HG03354 (cell line): ENCODE data around the gene DNM2.
"Not testable (repeated sequence)": the region's sequence is repeated elsewhere in the genome, so short reads cannot be mapped to it uniquely, and the experiment has no call there.

ENCODE experiments used
- ATAC-seq: cut with Tn5 transposase; IDR thresholded peaks from one replicate; pipeline ENCODE4 v1.9.1; 2021; ENCODE audit warnings: mild to moderate bottlenecking; ENCODE audit not compliant: unreplicated experiment, poor library complexity, severe bottlenecking

DNM2 gene

DNA sequence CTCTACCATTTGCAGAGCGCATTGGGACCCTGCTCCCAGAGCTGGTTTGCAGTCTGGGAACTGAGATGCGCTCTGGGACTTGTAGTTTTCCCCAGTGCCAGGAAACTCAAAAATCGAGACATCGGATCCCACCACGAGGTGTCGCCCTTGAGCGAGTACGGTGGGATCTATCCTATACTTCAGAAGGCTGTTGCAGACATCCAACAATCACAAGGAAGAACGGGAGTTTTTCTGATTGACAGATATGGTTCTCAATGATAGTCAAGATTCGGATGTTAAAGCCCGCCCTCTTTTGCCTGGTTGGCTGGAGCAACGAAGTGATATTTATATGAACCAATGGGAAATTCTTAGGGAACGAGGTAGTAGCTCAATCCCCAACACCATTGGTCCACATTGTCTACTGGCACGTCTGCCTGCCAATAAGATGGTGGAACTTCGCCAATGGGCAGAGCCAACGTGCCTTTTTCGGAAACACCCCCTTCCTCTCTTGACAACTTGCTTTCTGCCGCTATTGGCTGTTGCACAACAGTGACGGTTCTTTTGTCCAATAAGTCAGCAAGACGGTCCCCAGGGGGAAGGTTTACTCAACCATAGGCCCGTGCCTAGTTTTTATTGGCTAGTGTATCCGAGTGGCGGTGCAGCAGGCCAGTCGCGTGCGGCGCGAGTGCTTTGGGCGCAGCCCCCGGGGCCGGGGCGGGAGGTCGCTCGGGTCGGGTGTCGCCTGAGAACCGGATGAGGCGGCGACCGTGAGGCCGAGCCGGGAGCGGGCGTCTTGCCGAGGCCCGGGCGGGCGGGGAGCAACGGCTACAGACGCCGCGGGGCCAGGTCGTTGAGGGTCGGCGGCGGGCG lies at the start of gene DNM2:
Gene DNM2, plus strand, starts transcription at position 724 of the 849 bp plus-strand sequence. CDS start 164 bp downstream, outside the sequence.
- peak; percentile 84 for ATAC-seq

DNA sequence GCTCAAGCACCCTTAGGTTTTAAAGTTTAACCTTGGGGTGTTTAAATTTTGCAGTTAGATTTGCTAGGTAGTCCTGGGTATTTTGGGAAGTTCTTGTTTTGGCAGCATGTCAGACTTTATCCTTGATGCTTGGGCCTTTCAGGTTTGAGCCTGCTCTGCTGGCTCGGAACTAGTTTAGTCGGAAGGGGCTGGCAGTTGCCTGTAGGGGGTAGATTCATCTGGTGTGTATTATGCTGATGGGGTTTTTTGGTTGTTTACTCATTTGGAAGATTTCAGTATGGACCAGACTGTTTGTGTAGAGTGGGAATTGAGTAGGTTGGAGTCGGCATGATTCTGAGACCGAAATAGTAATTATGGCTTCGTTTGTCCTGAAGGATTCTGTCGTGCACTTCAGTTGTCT lies 48.6 kb upstream of the DNM2 start:
- no peak for ATAC-seq

DNA sequence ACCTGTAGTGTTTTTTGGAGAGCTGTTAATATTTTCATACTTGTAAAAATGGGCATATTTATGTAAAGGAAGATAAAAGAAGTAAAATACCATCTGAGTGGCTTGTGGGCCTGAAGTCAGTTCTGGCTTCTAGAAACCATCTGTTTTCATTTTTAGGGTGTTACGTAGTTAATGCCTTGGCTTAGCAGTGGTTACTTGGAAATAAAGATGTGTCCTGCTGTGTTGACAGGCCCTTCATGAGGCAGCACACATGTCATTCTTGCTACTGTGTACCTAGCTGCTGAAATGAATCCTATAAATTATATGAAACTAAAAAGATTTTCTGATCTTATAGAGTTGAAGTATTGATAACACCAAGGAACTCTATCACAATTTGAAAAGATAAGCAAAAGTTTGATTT lies 47.7 kb upstream of the DNM2 start:
- no peak for ATAC-seq

DNA sequence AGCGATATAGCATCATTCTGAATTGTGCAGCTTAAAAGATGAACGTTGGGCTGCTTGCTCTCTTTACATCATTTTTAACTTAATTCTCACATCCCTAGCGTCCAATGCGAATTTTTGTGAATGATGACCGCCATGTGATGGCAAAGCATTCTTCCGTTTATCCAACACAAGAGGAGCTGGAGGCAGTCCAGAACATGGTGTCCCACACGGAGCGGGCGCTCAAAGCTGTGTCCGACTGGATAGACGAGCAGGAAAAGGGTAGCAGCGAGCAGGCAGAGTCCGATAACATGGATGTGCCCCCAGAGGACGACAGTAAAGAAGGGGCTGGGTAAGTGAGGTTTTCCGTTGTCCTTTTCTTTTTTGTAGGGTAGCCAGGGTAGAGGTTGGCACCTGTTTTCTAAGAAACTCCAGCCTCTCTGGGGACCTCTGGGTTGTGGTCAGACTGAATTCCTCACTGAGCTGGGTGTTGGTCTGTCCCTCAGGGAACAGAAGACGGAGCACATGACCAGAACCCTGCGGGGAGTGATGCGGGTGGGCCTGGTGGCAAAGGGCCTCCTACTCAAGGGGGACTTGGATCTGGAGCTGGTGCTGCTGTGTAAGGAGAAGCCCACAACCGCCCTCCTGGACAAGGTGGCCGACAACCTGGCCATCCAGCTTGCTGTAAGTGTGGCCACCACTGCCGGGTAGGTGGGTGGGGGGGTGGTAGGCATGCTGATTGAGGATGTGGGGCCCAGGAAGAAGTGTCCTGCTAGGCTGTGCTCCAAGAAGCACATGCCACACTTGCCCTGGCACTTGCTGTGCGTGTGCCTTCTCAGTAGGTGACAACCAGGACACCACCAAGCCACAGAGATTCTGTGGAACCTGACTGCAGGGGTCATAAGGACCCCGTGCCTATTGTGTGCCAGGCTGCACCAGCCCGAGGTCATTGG lies 46.7 kb upstream of the DNM2 start:
- no peak for ATAC-seq

DNA sequence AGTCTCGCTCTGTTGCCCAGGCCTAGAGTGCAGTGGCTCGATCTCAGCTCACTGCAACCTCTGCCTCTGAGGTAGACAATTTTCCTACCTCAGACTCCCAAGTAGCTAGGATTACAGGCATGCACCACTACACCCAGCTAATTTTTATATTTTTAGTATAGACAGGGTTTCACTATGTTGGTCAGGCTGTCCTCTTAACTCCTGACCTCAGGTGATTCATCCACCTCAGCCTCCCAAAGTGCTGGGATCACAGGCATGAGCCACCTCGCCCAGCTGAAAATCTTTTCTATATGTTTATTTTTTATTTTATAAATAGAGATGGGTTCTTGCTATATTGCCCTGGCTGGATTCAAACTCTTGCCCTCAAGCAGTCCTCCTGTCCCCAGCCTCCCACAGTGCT lies 46.0 kb upstream of the DNM2 start:
- ATAC-seq = not testable (repeated sequence)

DNA sequence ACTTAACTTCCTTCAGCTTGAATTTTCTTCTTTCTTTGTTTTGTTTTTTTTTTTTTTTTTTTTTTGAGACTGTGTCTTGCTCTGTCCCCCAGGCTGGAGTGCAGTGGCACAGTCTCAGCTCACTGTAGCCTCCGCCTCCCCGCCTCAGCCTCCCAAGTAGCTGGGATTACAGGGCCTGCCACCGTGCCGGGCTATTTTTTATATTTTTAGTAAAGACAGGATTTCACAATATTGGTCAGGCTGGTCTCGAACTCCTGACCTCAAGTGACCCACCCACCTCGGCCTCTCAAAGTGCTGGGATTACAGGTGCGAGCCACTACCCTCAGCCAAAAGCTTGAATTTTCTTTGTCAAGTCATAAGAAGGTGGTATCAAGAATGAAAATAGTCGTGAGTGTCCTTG lies 42.7 kb upstream of the DNM2 start:
- not testable (repeated sequence) for ATAC-seq

DNA sequence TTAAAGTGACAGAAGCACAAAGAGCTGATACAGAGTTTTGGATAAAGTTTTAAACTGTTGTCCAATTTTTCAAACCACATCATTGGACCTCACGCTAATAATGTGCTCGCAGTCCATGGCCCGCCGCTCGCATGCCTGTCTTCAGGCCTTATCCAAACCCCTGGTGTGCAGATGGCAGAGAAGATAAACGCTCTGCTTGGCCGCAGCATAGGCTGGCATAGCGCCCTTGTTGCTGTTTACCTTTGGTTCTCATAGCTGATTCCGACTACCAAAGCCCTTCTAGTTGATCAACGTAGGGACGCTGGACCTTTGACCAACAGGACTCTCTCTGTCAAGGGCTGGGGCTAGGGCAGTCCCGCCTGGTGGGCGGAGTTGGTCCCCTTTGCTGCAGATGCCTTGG lies 40.1 kb upstream of the DNM2 start:
- no peak for ATAC-seq

DNA sequence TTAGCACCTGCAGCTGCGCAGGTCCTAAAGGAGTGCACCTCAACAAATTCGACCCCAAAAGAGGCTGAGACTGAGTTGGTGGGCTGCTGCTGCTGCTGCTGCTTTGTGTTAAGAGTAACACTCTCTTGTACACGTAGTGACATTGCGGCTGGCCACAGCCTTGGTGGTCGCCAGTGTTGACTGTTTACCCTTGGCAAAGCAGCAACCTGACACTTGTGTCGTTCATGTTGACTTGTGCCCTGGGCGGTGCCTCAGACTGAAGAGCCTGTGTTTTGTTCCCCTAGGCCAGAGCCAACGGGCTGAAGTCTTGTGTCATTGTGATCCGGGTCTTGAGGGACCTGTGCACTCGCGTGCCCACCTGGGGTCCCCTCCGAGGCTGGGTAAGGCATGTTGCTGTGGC lies 39.1 kb upstream of the DNM2 start:
- no peak for ATAC-seq

DNA sequence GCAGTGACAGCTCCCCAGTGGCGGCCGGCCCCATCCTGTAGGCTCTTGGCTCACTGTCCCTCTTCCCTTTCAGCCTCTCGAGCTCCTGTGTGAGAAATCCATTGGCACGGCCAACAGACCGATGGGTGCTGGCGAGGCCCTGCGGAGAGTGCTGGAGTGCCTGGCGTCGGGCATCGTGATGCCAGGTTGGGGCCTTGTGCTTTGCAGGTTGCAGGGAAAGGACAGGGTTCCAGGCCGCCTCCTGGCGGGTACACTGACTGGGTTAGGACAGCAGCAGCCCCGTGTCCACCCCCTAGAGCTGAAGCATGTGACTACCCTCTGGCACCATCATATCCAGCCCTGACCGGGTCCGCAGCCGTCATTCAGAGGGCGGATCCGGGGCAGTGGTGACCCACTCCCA lies 38.1 kb upstream of the DNM2 start:
- ATAC-seq = no peak

DNA sequence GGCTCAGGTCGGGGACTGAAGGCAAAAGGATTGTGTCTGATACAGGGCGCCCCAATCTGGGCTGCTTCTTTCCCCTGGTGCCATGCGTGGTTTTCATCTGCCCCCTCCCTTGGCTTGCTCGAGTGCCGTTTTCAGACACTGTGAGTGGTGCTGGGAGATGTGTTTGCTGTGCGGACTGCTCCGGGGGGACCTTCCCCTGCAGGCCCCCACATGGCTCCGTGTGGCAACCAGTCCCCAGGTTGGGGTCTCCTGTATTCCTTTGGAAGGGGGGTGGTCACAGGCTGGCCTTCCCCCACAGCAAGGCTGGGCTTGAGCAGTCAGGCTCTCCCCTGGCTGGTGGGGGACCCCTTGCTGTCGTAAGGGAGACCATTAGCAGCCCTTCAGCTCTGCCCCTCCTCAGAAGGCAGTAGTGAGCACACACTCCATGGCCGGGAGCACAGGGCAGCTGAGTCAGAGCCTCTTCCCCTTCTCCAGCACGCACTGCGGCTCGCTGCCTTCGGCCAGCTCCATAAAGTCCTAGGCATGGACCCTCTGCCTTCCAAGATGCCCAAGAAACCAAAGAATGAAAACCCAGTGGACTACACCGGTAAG lies 37.2 kb upstream of the DNM2 start:
- ATAC-seq = no peak

DNA sequence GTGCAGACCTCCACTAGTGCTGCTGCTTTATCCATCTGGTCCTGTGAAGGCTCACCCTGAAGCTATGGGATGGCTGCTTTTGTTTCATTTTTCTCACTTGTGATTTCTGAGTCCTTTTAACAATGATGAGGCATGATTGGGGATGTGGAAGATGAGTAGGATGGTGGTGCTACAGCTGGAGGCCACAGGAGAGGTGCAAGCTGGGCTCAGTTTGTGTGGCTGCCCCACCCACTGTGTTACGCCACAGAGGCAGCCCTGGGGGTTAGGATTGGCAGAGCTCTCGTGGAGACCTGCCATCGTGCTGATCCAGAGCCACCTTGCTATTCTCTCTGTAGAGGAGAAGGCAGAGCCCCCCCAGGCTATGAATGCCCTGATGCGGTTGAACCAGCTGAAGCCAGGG lies 36.2 kb upstream of the DNM2 start:
- no peak for ATAC-seq

DNA sequence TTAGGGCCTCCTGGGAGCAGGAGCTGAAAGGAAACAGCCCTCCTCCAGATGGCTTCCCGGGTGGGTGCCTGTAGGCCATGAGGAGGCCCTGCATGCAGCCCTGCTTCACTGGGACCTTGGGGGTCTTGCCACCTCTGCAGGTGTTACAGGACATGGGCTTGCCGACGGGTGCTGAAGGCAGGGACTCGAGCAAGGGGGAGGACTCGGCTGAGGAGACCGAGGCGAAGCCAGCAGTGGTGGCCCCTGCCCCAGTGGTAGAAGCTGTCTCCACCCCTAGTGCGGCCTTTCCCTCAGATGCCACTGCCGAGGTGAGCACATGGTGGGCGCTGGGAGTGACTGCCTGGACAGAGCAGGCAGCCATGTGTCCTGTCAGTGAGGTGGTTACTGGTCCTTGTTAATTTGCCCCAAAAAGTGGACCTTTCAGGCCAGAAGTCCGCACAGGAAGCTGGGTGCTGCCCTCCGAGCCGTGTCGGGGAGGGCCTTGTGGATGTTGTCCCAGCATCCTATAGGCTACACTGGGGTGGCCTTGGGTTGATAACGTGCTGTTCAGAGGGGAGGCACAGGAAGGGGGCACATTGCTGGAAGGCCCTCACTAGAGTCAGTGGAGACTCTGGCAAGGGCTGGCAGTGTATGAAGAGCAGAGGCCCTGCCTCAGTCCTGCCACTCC lies 35.3 kb upstream of the DNM2 start:
- ATAC-seq = no peak

DNA sequence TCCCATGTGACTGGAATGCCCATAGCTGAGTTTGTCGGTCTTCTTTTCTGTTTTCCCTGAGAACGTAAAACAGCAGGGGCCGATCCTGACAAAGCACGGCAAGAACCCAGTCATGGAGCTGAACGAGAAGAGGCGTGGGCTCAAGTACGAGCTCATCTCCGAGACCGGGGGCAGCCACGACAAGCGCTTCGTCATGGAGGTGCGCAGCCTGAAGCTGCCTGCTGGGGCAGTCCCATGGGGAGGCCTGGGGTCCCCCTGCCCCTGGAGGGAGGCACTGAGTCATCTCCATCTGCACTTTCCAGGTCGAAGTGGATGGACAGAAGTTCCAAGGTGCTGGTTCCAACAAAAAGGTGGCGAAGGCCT lies 34.8 kb upstream of the DNM2 start:
- no peak for ATAC-seq

DNA sequence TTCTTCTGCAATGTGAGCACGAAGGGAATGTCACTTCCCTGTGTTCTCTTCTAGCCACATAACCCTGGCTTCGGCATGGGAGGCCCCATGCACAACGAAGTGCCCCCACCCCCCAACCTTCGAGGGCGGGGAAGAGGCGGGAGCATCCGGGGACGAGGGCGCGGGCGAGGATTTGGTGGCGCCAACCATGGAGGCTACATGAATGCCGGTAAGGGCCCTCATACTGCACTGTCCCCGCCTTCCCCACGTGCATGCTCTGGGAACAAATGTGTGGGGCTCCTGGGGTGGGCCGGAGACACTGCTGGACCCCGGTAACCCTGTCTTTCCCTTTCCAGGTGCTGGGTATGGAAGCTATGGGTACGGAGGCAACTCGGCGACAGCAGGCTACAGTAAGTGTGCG lies 34.3 kb upstream of the DNM2 start:
- ATAC-seq = no peak

DNA sequence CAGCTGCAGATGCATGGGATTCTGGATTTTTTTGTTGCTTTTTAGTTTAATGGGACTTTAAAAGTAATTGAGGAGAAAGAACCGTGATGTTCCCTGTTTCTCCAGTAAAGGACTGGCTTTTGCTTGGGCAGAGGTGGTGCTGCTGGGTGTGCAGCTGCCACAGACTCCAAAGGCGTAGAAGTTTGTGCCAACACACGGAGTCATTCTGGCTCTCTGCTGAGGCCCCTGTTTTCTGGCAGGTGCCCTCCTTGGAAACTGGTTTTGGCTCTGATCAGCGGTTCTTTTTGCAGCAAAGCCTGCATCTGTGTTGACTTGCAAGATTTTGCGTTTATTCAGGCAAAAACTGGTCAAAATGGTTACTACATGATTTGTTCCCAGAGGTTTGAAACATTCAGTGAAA lies 32.7 kb upstream of the DNM2 start:
- ATAC-seq = no peak

DNA sequence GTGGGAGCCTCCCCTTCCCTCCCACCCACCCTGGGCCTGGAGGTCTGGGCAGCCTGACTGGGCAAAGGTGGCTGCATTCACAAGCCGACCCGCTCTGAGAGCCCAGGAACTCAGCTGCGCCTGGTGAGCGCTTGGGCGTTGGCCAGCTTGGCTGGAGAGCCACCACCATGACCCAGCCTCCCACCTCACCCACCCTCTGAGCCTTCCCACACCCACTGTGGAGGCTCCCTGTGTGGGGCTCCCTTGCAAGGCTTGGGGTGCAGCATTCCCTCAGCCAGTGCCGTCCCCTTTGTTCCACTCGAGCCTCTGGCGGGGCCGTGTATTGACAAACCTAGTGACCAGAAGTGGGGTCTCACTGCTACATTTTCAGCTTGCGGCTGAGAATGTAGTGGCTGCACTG lies 31.7 kb upstream of the DNM2 start:
- ATAC-seq = no peak

DNA sequence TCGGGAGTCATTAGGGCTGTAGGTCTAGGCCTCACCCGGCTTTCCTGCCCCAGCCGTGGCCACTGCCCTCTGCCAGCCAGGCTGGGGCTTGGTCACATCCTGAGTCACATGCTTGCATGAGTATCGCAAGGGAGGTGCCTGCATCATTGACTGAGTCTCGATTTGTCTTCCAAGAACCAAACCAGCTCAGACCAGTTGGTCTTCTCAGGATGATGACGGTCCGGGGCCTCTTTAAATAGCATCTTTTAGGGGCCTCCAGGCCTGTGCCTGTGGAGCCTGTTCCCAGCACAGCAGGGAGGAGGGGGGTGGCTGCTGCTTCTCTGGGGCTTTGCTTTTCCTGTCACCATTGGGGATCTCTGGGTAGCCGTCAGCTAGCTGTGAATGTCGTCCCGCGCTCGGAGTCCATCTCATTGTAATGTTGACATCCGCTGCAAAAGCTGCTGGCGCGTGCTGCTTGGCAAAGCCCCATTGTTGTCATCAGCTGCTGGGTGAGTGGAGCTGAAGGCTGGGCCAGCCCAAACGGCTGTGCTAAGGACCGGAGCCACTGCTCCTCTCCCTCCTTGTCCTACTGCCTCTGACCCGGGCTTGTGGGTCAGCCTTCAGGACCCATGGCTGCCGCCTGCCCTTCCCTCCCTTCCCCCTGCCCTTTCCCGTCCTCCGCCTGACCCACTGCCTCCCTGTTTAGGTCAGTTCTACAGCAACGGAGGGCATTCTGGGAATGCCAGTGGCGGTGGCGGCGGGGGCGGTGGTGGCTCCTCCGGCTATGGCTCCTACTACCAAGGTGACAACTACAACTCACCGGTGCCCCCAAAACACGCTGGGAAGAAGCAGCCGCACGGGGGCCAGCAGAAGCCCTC lies 31.0 kb upstream of the DNM2 start:
- no peak for ATAC-seq

DNA sequence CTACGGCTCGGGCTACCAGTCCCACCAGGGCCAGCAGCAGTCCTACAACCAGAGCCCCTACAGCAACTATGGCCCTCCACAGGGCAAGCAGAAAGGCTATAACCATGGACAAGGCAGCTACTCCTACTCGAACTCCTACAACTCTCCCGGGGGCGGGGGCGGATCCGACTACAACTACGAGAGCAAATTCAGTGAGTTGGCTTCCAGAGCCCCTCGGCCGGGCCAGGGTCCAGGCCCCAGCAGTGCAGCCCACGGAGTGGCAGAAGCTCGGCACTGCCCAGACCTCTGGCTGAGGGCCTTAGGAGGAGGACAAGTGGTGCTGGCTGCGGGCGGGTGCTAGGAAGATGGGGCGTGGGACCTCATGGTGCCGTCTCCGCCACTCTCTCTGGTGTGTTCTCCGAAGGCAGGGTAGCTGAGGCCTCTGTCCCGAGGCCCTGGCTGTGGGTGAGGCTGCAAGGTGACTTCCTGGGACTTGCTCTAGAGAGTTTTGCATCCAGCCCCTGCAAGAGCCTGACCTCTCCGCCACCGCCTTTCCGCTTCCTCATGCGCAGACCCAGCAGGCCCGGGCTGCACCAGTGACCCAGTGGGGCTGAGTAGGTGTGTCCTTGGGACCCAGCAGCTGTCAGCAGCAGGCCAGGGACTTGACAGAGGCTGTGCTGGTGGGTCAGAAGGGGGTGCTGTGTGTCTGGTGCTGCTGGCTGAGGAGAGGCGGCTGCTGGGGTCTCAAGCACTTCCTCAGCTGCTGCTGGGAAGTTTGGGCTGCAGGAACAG lies 30.2 kb upstream of the DNM2 start:
- no peak for ATAC-seq
